ENCODE results near the gene WDR13. TPM values are rescaled to one million over a fixed set of nuclear protein-coding genes. Genes with fewer than 3 reads are reported as not detected.
"Not testable (repeated sequence)": the region's sequence is repeated elsewhere in the genome, so short reads cannot be mapped to it uniquely, and the experiment has no call there.

WDR13 gene
- 10 to 100 TPM; 31.6 to 38.6 TPM for total RNA-seq

DNA sequence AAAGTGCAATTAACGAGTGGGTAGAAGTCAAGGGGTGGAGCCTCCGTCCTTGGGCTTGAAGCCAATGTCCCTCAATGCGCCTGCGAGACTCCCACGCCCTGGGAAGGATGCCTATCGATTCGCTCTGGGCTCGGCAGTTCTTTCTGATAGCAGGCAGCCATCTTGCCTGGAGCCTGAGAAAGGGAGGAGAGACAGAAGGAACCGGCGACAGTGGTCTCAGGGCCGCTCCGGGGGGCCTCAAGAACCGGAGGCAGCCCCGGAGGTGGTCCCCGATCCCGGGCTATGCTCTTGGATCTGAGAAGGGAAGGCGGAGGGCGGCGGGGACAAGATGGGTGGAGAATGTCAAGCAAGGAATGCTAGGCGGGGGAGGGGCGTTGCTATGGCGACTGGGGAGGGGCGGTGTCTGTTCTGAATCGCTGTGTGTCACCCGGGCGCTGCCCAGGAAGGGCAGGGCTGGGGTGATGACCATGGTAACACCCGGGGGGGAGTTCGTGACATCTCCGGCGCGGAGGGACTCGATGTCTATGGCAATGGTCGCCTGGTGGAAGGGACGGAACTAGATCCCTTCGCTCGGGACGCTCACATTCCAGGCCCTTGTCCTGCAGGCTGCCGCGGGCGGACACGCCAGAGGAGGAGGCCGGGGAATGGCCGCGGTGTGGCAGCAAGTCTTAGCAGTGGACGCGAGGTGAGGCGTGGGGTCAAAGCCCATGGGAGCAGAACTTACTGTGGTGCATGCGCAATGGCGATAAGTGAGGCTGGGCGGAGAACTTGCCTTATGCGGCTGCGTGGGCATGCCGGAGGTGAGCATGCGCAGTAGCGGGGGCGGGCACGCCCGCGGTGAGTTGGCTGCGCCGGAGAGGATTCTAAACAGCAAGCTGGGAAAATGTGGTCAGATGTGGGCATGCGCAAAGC, at the start of gene WDR13:
WDR13 (plus strand) TSS at position 140 of the 912 bp plus-strand sequence; CDS start at position 645, 505 bp downstream.
- Mint-ChIP-seq H3K4me1 (ENCODE audit: low read depth) (peaks cover 6% of the 10 kb centered on the region), H3K36me3 (ENCODE audit: low read depth) (peaks cover 4% of the 10 kb centered on the region), H3K27me3 (no peaks in the 10 kb centered on the region), H3K4me3 (peak within 1 kb of the TSS; percentile 90), H3K9me3 (no peaks in the 10 kb centered on the region), H3K27ac (peak within 1 kb of the TSS; percentile 99)
- POLR2A ChIA-PET = interaction anchor here (0.6 to 2.0 kb wide), 4 partner anchors 19 to 307 kb away, joined by 3 to 8 read pairs (median 4); no protein-coding TSS in a partner anchor
- intact Hi-C loops (cut with micrococcal nuclease) = no loop called here
- peak; percentile 90 for ATAC-seq
- TF ChIP-seq, protein P1, sequence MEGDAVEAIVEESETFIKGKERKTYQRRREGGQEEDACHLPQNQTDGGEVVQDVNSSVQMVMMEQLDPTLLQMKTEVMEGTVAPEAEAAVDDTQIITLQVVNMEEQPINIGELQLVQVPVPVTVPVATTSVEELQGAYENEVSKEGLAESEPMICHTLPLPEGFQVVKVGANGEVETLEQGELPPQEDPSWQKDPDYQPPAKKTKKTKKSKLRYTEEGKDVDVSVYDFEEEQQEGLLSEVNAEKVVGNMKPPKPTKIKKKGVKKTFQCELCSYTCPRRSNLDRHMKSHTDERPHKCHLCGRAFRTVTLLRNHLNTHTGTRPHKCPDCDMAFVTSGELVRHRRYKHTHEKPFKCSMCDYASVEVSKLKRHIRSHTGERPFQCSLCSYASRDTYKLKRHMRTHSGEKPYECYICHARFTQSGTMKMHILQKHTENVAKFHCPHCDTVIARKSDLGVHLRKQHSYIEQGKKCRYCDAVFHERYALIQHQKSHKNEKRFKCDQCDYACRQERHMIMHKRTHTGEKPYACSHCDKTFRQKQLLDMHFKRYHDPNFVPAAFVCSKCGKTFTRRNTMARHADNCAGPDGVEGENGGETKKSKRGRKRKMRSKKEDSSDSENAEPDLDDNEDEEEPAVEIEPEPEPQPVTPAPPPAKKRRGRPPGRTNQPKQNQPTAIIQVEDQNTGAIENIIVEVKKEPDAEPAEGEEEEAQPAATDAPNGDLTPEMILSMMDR (IDR thresholded peaks at IDR 0.05) = no peak
- CTCF ChIA-PET = no interaction called here
- peak; percentile 92 for DNase-seq

DNA sequence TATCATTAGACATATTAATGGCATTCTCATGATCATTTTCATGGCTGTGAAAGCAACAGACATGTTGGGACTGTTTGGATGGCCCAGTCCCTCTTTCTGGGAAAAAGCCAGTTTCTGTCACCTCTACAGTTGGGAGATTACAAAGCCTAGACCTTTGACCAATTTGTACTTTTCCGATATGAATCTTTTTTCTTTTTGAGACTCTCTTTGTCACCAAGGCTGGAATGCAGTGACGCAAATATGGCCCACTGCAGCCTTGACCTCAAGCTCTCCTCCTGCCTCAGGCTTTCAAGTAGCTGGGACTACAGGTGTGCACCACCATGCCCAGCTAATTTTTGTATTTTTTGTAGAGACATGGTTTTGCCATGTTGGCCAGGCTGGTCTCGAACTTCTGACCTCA, 48.4 kb upstream of the WDR13 start:
- intact Hi-C loops (cut with micrococcal nuclease) = no loop called here
- TF ChIP-seq, protein P1 (IDR thresholded peaks at IDR 0.05) = no peak
- peaks cover 1% of the 10 kb centered on the region for H3K4me1 Mint-ChIP-seq (ENCODE audit: low read depth)
- H3K27me3 Mint-ChIP-seq = no peaks in the 10 kb centered on the region
- H3K36me3 Mint-ChIP-seq (ENCODE audit: low read depth) = peaks cover 11% of the 10 kb centered on the region
- H3K4me3 Mint-ChIP-seq = no peak overlapping the region
- H3K9me3 Mint-ChIP-seq = no peaks in the 10 kb centered on the region
- ChIA-PET POLR2A (interaction anchor here (1.5 kb wide), 1 partner anchor 9 kb away, joined by 7 read pairs; the partner anchor contains the start of gene TBC1D25), CTCF (no interaction called here)
- no peak for DNase-seq
- H3K27ac Mint-ChIP-seq = no peak overlapping the region
- no peak for ATAC-seq

DNA sequence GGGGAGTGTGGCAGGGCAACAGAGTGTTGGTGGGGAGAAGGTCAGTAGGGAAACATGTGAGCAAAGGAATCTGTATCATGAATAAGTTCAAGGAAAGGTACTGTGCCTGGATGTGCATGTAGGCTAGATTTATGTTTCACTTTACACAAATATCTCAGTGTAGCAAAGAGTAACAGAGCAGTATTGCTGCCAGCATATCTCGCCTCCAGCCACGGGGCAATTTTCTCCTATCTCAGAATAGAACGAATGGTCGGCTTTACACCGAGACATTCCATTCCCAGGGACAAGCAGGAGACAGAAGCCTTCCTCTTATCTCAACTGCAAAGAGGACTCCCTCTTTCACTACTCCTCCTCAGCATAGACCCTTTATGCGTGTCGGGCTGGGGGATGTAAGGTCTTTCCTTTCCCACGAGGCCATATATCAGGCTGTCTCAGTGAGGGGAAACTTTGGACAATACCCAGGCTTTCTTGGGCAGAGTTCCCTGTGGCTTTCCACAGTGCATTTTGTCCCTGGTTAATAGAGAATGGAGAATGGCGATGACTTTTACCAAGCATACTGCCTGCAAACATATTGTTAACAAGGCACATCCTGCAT, 41.5 kb upstream of the WDR13 start:
- POLR2A ChIA-PET; intact Hi-C loops (cut with micrococcal nuclease); CTCF ChIA-PET; H3K27ac Mint-ChIP-seq; H3K4me1 Mint-ChIP-seq (ENCODE audit: low read depth); H3K9me3 Mint-ChIP-seq; H3K27me3 Mint-ChIP-seq; ATAC-seq; H3K4me3 Mint-ChIP-seq; DNase-seq: not testable (repeated sequence)
- H3K36me3 Mint-ChIP-seq (ENCODE audit: low read depth) = peaks cover 15% of the 10 kb centered on the region

DNA sequence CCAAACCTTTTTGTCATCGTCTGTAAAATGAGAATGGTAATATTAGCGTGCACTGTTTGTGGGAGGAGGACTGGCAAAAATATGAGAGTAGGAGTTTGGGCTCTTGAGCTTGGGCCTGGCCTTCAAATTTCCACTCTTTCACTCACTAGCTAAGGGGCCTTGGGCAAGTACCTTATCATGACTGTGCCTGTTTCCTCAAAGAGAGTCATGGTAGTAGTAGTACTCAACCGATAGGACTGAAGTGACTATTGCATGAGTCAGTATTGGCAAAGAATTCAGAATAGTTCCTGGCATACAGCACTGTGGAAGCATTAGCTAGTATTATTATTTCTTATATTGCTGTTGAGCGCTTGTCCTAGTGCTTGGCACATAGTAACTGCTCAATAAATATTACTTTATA, 39.0 kb upstream of the WDR13 start:
- peaks cover 15% of the 10 kb centered on the region for H3K36me3 Mint-ChIP-seq (ENCODE audit: low read depth)
- intact Hi-C loops (cut with micrococcal nuclease) = no loop called here
- H3K9me3 Mint-ChIP-seq = no peaks in the 10 kb centered on the region
- peak overlapping the region; percentile 67 for H3K27ac Mint-ChIP-seq
- no peaks in the 10 kb centered on the region for H3K27me3 Mint-ChIP-seq
- ChIA-PET CTCF (no interaction called here), POLR2A (interaction anchor here (1.3 kb wide), 1 partner anchor 16 kb away, joined by 6 read pairs; the partner anchor contains the start of gene RBM3)
- no peak for DNase-seq
- TF ChIP-seq, protein P1 (IDR thresholded peaks at IDR 0.05) = no peak
- no peak overlapping the region for H3K4me3 Mint-ChIP-seq
- peak; percentile 61 for ATAC-seq
- peaks cover 3% of the 10 kb centered on the region for H3K4me1 Mint-ChIP-seq (ENCODE audit: low read depth)

DNA sequence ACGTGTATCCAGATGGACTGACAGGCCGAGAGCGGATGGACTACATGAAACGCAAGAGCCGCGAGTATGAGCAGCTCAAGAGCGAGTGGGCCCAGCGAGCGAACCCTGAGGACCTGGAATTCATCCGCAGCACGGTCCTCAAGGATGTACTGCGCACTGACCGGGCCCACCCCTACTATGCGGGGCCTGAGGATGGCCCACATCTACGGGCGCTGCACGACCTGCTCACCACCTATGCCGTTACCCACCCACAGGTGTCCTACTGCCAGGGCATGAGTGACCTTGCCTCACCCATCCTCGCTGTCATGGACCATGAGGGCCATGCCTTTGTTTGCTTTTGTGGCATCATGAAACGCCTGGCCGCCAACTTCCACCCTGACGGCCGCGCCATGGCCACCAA, 37.7 kb upstream of the WDR13 start:
- Mint-ChIP-seq H3K4me1 (ENCODE audit: low read depth) (peaks cover 3% of the 10 kb centered on the region), H3K36me3 (ENCODE audit: low read depth) (peaks cover 18% of the 10 kb centered on the region), H3K27me3 (no peaks in the 10 kb centered on the region), H3K9me3 (no peaks in the 10 kb centered on the region), H3K27ac (no peak overlapping the region), H3K4me3 (no peak overlapping the region)
- DNase-seq (no peak), ATAC-seq (no peak)
- ChIA-PET CTCF (no interaction called here), POLR2A (interaction anchor here (1.3 kb wide), 1 partner anchor 15 kb away, joined by 6 read pairs; the partner anchor contains the start of gene RBM3)
- TF ChIP-seq, protein P1 (IDR thresholded peaks at IDR 0.05) = no peak
- intact Hi-C loops (cut with micrococcal nuclease) = no loop called here
